GM23338 (cell line): Measurements from ENCODE around the gene GALNT16. TPM values are rescaled to one million over a fixed set of nuclear protein-coding genes. Genes with fewer than 3 reads are reported as not detected.

Source experiments
- ATAC-seq: fragments of 200-7000 bp; cut with Tn5 transposase; 3 replicates; pipeline ENCODE4 v1.9.1; 2020
- DNase-seq: peaks from one replicate; pipeline ENCODE4 v3.0.0-alpha.2; 2015; ENCODE audit warnings: low spot score
- H2AFZ ChIP-seq: fragments of 200-600 bp; sonication (generic); 2 replicates; pipeline ENCODE4 v1.8.0; 2016; ENCODE audit warnings: antibody characterized with exemption, mild to moderate bottlenecking, moderate library complexity
- H3F3A ChIP-seq: fragments of 200-600 bp; sonication (generic); replicated peaks from 2 replicates; pipeline ENCODE4 v1.8.0; 2017; ENCODE audit warnings: antibody characterized with exemption, mixed run types, low read depth
- H3K27ac ChIP-seq: fragments of 200-600 bp; sonication (generic); 2 replicates; pipeline ENCODE4 v1.6.1; 2016; ENCODE audit warnings: low read depth
- H3K27me3 ChIP-seq: fragments of 200-600 bp; sonication (generic); 2 replicates; pipeline ENCODE4 v1.8.0; 2016; ENCODE audit warnings: mild to moderate bottlenecking, mixed run types, moderate library complexity; ENCODE audit not compliant: insufficient read depth
- H3K36me3 ChIP-seq: fragments of 200-600 bp; sonication (generic); 2 replicates; pipeline ENCODE4 v1.8.0; 2016; ENCODE audit warnings: mild to moderate bottlenecking; ENCODE audit not compliant: insufficient read depth
- H3K4me1 ChIP-seq: fragments of 200-600 bp; sonication (generic); 2 replicates; pipeline ENCODE4 v1.8.0; 2016; ENCODE audit warnings: mild to moderate bottlenecking, moderate library complexity; ENCODE audit not compliant: insufficient read depth
- H3K4me2 ChIP-seq: fragments of 200-600 bp; sonication (generic); 2 replicates; pipeline ENCODE4 v1.7.1; 2017; ENCODE audit warnings: mixed run types
- H3K4me3 ChIP-seq: fragments of 200-600 bp; sonication (generic); 2 replicates; pipeline ENCODE4 v1.6.1; 2016; ENCODE audit warnings: mixed run types
- H3K79me2 ChIP-seq: fragments of 200-600 bp; sonication (generic); replicated peaks from 2 replicates; pipeline ENCODE4 v1.8.0; 2017; ENCODE audit warnings: mild to moderate bottlenecking; ENCODE audit not compliant: insufficient read depth
- H3K9me2 ChIP-seq: fragments of 200-600 bp; sonication (generic); 2 replicates; pipeline ENCODE4 v1.8.0; 2017; ENCODE audit not compliant: insufficient read depth
- H4K20me1 ChIP-seq: fragments of 200-600 bp; sonication (generic); replicated peaks from 2 replicates; pipeline ENCODE4 v1.8.0; 2017; ENCODE audit warnings: mild to moderate bottlenecking; ENCODE audit not compliant: insufficient read depth
- H3K27ac Mint-ChIP-seq: 2 replicates; pipeline ENCODE4 v1.8.0; 2020; ENCODE audit warnings: inconsistent platforms, mild to moderate bottlenecking, moderate library complexity, mixed read lengths
- H3K27me3 Mint-ChIP-seq: 3 replicates; pipeline ENCODE4 v1.8.0; 2022; ENCODE audit warnings: low read depth, mild to moderate bottlenecking, moderate library complexity, mixed read lengths, inconsistent platforms; ENCODE audit not compliant: insufficient read depth, poor library complexity
- H3K36me3 Mint-ChIP-seq: 3 replicates; pipeline ENCODE4 v1.8.0; 2021; ENCODE audit warnings: low read depth, mild to moderate bottlenecking, inconsistent platforms, moderate library complexity, mixed read lengths
- H3K4me1 Mint-ChIP-seq: 3 replicates; pipeline ENCODE4 v1.8.0; 2020; ENCODE audit warnings: mild to moderate bottlenecking, inconsistent platforms, mixed read lengths
- H3K4me3 Mint-ChIP-seq: 3 replicates; pipeline ENCODE4 v1.8.0; 2021; ENCODE audit warnings: moderate library complexity, mild to moderate bottlenecking, inconsistent platforms, mixed read lengths
- H3K9me3 Mint-ChIP-seq: 3 replicates; pipeline ENCODE4 v1.8.0; 2020; ENCODE audit warnings: moderate library complexity, mild to moderate bottlenecking, inconsistent platforms, mixed read lengths
- CREB1 ChIP-seq: fragments of 250-450 bp; sonication (Bioruptor Pico); IDR thresholded peaks from 2 replicates; pipeline ENCODE4 v1.5.0; 2020; ENCODE audit warnings: low read depth, mild to moderate bottlenecking, moderate library complexity
- EZH2 ChIP-seq: fragments of 200-600 bp; sonication (generic); IDR thresholded peaks from one replicate; pipeline ENCODE4 v1.8.0; 2017; ENCODE audit warnings: antibody characterized with exemption, mild to moderate bottlenecking, low read depth; ENCODE audit not compliant: unreplicated experiment
- EZH2phosphoT487 ChIP-seq: fragments of 200-600 bp; sonication (generic); IDR thresholded peaks from one replicate; pipeline ENCODE4 v1.8.1; 2018; ENCODE audit warnings: antibody characterized with exemption; ENCODE audit not compliant: unreplicated experiment
- JUNB ChIP-seq: IDR thresholded peaks from one replicate; pipeline ENCODE4 v1.6.1; 2016; ENCODE audit warnings: antibody characterized with exemption; ENCODE audit not compliant: unreplicated experiment
- NANOG ChIP-seq: IDR thresholded peaks from 2 replicates; pipeline ENCODE4 v1.6.1; 2016; ENCODE audit warnings: antibody characterized with exemption, borderline replicate concordance
- POLR2AphosphoS5 ChIP-seq: IDR thresholded peaks from 2 replicates; pipeline ENCODE4 v1.6.1; 2016; ENCODE audit warnings: antibody characterized with exemption, low read depth
- STAT1 ChIP-seq: IDR thresholded peaks from one replicate; pipeline ENCODE4 v1.6.1; 2016; ENCODE audit warnings: antibody characterized with exemption; ENCODE audit not compliant: unreplicated experiment
- ZNF114 ChIP-seq: fragments of 250-450 bp; sonication (Bioruptor Pico); IDR thresholded peaks from 2 replicates; pipeline ENCODE4 v1.5.0; 2020; ENCODE audit warnings: mild to moderate bottlenecking, moderate library complexity
- ZNF331 ChIP-seq: fragments of 250-450 bp; sonication (Bioruptor Pico); IDR thresholded peaks from 2 replicates; pipeline ENCODE4 v1.5.0; 2020; ENCODE audit warnings: low read depth, mild to moderate bottlenecking, moderate library complexity
- polyA plus RNA-seq: library from polyadenylated mRNA; unstranded; fragments of >200 nt; fragmentation: Nextera tagmentation; extraction: Ambion mirVana; gene quantifications from 2 replicates; pipeline ENCODE4 v1.2.1, GENCODE V29; 2016
- total RNA-seq: library from RNA; depleted of rRNA; stranded (reverse); fragments of >200 nt; shearing (Covaris generic); gene quantifications from 2 replicates; pipeline ENCODE4 v1.2.3, GENCODE V29; 2014
- TF ChIP-seq, protein P1 (sequence below), 2 experiments: fragments of 200-600 bp in 1 of 2; sonication (generic) in 1 of 2; conservative IDR thresholded peaks; 2 replicates each; pipeline versions ENCODE4 v1.5.1 to v1.6.1; 2016 to 2017; ENCODE audit warnings: antibody characterized with exemption in 2 of 2, low read depth in 2 of 2, mild to moderate bottlenecking in 2 of 2, moderate library complexity in 1 of 2
- TF ChIP-seq, protein P2 (sequence below): IDR thresholded peaks from 2 replicates; pipeline ENCODE4 v1.6.1; 2016; ENCODE audit warnings: antibody characterized with exemption

Gene GALNT16
- total and polyA plus RNA-seq, 2 experiments from 2014 or later = 1.5 to 2.9 TPM

DNA sequence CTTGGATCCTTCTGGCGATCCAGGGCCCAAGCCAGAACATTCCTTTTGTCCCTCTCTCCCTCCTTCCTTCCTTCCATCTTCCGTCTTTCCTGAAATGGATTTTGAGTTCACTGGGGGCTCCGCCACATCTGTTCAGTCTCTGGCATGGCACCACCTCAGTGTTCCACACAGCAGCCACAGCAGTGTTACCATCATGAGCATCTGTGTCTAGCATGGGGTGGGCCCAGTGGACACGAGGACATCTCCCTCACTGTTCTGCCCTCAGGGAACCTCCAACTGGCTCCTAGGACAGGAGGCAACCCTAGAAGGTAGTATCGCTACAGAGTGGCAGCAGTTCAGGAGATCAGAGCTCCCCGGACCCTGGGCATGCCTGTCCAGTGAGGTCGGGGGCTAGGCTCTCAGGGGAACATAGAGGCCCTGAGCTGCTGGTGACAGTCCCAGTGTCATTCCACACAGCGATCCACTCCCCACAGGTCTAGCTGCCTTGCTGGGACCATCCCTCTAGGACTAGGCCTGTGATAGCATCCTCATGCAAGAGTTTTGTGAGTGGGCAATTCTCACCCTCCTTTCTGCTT lies 59.0 kb downstream of the GALNT16 start:
- H3K4me3 ChIP-seq = no peak overlapping the region
- H3K27me3 ChIP-seq = no peaks in the 10 kb centered on the region
- H3F3A ChIP-seq = no peaks in the 10 kb centered on the region
- no peak for ATAC-seq
- Mint-ChIP-seq H3K36me3 (no peaks in the 10 kb centered on the region; the same call in 2 of the 3 replicates), H3K27me3 (peaks cover 19% of the 10 kb centered on the region), H3K9me3 (0 out of 3 replicates have a peak, but pooled peaks cover 4% of the 10 kb centered on the region), H3K4me3 (no peak overlapping the region), H3K27ac (no peak overlapping the region), H3K4me1 (peaks cover 36% of the 10 kb centered on the region)
- H3K4me2 ChIP-seq = no peak overlapping the region
- no peaks in the 10 kb centered on the region for H3K36me3 ChIP-seq
- DNase-seq = no peak
- peaks cover 5% of the 10 kb centered on the region for H3K4me1 ChIP-seq
- H2AFZ ChIP-seq = no peak overlapping the region
- no peak for TF ChIP-seq ZNF331 (CRISPR knock-in tag)
- no peak for TF ChIP-seq CREB1 (CRISPR knock-in tag)
- TF ChIP-seq, protein P1, sequence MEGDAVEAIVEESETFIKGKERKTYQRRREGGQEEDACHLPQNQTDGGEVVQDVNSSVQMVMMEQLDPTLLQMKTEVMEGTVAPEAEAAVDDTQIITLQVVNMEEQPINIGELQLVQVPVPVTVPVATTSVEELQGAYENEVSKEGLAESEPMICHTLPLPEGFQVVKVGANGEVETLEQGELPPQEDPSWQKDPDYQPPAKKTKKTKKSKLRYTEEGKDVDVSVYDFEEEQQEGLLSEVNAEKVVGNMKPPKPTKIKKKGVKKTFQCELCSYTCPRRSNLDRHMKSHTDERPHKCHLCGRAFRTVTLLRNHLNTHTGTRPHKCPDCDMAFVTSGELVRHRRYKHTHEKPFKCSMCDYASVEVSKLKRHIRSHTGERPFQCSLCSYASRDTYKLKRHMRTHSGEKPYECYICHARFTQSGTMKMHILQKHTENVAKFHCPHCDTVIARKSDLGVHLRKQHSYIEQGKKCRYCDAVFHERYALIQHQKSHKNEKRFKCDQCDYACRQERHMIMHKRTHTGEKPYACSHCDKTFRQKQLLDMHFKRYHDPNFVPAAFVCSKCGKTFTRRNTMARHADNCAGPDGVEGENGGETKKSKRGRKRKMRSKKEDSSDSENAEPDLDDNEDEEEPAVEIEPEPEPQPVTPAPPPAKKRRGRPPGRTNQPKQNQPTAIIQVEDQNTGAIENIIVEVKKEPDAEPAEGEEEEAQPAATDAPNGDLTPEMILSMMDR (conservative IDR thresholded peaks at IDR 0.05; ENCODE audit: low read depth in 2 of 2) = no peak
- peaks cover 18% of the 10 kb centered on the region; the same call in 1 of the 2 replicates for H3K9me2 ChIP-seq
- H3K27ac ChIP-seq = no peak overlapping the region
- no peaks in the 10 kb centered on the region for H4K20me1 ChIP-seq
- H3K79me2 ChIP-seq = no peaks in the 10 kb centered on the region

DNA sequence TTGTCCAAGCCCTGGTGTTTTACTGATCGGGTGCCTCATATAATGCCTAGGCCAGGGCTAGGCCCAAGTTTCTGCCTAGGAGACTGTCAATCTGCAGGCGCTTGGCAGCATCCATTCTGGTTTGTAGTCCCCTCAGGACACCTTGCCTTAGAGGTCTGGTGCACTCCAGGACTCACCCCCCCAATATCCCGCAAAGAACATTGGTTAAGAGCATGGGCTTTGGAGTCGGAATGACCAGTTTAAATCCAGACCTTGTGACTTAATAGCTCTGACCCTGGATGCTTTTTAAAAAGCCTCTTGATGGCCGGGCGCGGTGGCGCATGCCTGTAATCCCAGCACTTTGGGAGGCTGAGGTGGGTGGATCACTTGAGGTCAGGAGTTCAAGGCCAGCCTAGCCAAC lies 60.0 kb downstream of the GALNT16 start:
- H3K36me3 ChIP-seq = no peaks in the 10 kb centered on the region
- Mint-ChIP-seq H3K4me3 (no peak overlapping the region), H3K9me3 (0 out of 3 replicates have a peak, but pooled peaks cover 4% of the 10 kb centered on the region), H3K27ac (no peak overlapping the region), H3K36me3 (no peaks in the 10 kb centered on the region; the same call in 2 of the 3 replicates), H3K4me1 (peaks cover 37% of the 10 kb centered on the region), H3K27me3 (peaks cover 21% of the 10 kb centered on the region)
- H3K27me3 ChIP-seq = no peaks in the 10 kb centered on the region
- no peaks in the 10 kb centered on the region for H4K20me1 ChIP-seq
- no peaks in the 10 kb centered on the region for H3F3A ChIP-seq
- peaks cover 5% of the 10 kb centered on the region for H3K4me1 ChIP-seq
- no peak overlapping the region for H3K27ac ChIP-seq
- H3K4me2 ChIP-seq = no peak overlapping the region
- no peak overlapping the region for H3K4me3 ChIP-seq
- no peak overlapping the region for H2AFZ ChIP-seq
- ATAC-seq (no peak), DNase-seq (no peak)
- H3K9me2 ChIP-seq = peaks cover 18% of the 10 kb centered on the region; the same call in 1 of the 2 replicates
- no peaks in the 10 kb centered on the region for H3K79me2 ChIP-seq
- no peak for TF ChIP-seq EZH2phosphoT487
- TF ChIP-seq POLR2AphosphoS5 = no peak
- TF ChIP-seq, protein P1 (conservative IDR thresholded peaks at IDR 0.05; ENCODE audit: low read depth in 2 of 2) = no peak
- no peak for TF ChIP-seq NANOG
- TF ChIP-seq, protein P2, sequence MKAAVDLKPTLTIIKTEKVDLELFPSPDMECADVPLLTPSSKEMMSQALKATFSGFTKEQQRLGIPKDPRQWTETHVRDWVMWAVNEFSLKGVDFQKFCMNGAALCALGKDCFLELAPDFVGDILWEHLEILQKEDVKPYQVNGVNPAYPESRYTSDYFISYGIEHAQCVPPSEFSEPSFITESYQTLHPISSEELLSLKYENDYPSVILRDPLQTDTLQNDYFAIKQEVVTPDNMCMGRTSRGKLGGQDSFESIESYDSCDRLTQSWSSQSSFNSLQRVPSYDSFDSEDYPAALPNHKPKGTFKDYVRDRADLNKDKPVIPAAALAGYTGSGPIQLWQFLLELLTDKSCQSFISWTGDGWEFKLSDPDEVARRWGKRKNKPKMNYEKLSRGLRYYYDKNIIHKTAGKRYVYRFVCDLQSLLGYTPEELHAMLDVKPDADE = no peak
- no peak for TF ChIP-seq ZNF114 (CRISPR knock-in tag)
- no peak for TF ChIP-seq ZNF331 (CRISPR knock-in tag)
- TF ChIP-seq JUNB = no peak
- no peak for TF ChIP-seq CREB1 (CRISPR knock-in tag)
- TF ChIP-seq STAT1 = no peak
- TF ChIP-seq EZH2 = no peak
